GM13976 (cell line): ENCODE data around the gene NPRL2.
"Not testable (repeated sequence)": the region's sequence is repeated elsewhere in the genome, so short reads cannot be mapped to it uniquely, and the experiment has no call there.

Source experiments
- DNase-seq: peaks from one replicate; pipeline ENCODE4 v3.0.0; 2012; ENCODE audit warnings: low spot score
- in situ Hi-C: fragments of 300-500 bp; cut with MboI; formaldehyde crosslinking; loops from one replicate; pipeline ENCODE4 v1.12.0; 2022; ENCODE audit warnings: low sequenced_read_pairs, mixed read lengths, inconsistent platforms; ENCODE audit not compliant: unreplicated experiment
- TF ChIP-seq, protein P1 (sequence below): IDR thresholded peaks from 2 replicates; pipeline ENCODE4 v1.5.1; 2012; ENCODE audit warnings: borderline replicate concordance, mild to moderate bottlenecking; ENCODE audit not compliant: insufficient read depth; ENCODE audit errors: extremely low read depth, missing control alignments, control extremely low read depth

NPRL2 gene

DNA sequence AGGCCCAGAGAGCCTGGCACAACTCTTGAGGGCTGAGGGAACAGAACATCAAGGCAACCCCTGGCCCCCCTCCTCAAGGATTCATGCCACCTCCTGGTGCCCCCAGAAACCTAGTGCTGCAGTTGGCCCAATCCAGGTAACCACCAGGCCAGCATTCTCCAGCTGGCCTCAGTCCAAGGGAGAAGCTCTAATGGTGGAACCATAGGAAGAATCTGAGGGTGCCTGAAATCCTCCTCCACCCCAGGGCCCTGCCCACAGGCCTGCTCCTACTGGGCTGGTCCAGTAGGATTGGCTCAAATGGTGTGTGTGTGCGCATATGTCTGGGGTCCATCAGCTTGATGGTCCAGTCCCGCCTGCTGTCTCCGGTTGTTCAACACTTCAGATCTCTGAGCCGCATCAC, 35.8 kb downstream of the NPRL2 start:
- DNase-seq = no peak
- TF ChIP-seq, protein P1, sequence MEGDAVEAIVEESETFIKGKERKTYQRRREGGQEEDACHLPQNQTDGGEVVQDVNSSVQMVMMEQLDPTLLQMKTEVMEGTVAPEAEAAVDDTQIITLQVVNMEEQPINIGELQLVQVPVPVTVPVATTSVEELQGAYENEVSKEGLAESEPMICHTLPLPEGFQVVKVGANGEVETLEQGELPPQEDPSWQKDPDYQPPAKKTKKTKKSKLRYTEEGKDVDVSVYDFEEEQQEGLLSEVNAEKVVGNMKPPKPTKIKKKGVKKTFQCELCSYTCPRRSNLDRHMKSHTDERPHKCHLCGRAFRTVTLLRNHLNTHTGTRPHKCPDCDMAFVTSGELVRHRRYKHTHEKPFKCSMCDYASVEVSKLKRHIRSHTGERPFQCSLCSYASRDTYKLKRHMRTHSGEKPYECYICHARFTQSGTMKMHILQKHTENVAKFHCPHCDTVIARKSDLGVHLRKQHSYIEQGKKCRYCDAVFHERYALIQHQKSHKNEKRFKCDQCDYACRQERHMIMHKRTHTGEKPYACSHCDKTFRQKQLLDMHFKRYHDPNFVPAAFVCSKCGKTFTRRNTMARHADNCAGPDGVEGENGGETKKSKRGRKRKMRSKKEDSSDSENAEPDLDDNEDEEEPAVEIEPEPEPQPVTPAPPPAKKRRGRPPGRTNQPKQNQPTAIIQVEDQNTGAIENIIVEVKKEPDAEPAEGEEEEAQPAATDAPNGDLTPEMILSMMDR = no peak
- in situ Hi-C loops = no loop called here

DNA sequence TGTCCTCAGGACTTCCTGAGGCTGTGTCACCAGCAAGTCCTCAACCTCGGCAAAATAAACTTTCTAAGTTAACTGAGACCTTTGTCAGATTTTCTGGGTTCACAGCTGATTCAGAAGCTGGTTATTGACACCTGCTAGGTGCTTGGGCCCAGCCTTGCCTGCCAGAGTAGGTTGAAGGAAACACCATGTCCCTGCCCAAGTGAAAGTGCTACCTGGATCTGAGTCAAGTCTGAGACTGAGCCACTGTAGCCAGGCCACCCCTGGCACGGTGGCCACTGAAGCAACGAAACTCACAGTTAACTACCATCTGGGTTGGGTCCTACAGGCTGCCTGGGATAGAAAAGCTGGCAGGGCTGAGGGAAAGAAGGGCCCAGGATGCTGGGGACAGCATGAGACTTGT, 36.2 kb downstream of the NPRL2 start:
- in situ Hi-C loops = no loop called here

DNA sequence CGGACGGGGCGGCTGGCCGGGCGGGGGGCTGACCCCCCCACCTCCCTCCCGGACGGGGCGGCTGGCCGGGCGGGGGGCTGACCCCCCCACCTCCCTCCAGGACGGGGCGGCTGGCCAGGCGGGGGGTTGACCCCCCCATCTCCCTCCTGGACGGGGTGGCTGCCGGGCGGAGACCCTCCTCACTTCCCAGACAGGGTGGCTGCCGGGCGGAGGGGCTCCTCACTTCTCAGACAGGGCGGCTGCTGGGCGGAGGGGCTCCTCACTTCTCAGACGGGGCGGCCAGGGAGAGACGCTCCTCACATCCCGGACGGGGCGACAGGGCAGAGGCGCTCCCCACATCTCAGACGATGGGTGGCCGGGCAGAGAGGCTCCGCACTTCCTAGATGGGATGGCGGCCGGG, 38.5 kb downstream of the NPRL2 start:
- in situ Hi-C loops, DNase-seq: not testable (repeated sequence)

More for the DNA sequence above, 36.2 kb downstream of the NPRL2 start:
- DNase-seq = no peak
- TF ChIP-seq, protein P1 = no peak

DNA sequence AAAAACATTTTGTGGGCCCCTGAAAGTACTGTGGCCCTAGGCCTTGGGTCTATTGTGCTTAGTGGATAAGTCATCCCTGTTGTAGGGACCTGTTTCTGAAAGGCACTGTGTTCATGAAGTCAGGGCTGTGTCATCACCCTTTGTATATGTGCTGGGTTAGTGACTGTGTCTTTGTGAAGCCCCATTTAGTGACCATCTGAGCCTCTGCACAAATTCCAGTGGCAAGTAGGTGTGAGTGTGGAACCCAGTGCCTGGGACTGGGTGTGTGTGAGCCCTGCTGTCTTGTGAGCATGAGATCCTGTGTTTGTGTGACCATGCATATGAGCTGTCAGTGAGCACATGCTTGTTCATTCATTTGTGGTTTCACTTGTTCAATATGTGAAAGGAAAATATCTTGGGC, 46.0 kb downstream of the NPRL2 start:
- in situ Hi-C loops = no loop called here
- TF ChIP-seq, protein P1 = no peak
- no peak for DNase-seq

DNA sequence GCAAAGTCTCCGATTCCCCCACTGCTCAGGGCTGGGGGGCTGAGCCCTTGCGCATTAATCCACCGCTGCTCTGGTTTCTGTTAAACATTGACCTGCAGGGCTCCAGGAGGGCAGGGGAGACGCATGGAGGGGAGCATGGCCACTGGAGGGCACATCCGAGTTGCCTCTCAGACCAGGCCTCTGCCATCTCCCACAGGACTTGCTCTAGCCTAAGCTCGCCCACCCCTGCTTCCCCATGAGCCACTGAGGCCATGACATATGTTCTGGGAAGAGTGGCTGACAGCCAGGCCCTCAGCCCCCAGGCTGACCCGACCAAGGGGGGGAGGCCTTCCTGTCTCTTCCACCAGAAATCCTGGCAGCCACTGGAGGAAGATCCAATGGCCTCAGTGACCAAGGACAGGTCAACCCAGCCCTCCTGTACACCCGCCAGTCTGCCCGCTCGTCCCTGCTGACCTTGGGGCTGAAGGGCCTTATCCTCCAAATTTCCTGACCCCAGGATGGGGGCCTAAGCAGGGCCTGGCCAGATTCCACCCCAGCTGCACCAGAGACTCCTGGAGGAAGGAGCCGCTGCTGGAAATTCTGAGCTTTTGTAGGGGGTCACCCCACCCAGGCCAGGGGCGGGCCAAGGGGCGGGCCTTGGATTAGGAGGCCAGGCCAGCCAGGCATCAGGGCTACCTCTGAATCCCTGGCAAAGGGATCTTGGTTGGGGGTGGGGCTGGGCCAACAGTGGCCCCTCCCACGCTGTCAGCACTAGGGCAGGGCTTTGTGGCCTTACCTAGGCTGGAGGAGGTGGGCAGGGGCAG, 47.4 kb downstream of the NPRL2 start, which contains the start of gene HYAL1:
TSS of gene HYAL1 (minus strand) at position 562 of the 803 bp plus-strand sequence. CDS start 618 bp downstream, outside the sequence.
- DNase-seq = no peak
- in situ Hi-C loops = no loop called here
- TF ChIP-seq, protein P1 = no peak

DNA sequence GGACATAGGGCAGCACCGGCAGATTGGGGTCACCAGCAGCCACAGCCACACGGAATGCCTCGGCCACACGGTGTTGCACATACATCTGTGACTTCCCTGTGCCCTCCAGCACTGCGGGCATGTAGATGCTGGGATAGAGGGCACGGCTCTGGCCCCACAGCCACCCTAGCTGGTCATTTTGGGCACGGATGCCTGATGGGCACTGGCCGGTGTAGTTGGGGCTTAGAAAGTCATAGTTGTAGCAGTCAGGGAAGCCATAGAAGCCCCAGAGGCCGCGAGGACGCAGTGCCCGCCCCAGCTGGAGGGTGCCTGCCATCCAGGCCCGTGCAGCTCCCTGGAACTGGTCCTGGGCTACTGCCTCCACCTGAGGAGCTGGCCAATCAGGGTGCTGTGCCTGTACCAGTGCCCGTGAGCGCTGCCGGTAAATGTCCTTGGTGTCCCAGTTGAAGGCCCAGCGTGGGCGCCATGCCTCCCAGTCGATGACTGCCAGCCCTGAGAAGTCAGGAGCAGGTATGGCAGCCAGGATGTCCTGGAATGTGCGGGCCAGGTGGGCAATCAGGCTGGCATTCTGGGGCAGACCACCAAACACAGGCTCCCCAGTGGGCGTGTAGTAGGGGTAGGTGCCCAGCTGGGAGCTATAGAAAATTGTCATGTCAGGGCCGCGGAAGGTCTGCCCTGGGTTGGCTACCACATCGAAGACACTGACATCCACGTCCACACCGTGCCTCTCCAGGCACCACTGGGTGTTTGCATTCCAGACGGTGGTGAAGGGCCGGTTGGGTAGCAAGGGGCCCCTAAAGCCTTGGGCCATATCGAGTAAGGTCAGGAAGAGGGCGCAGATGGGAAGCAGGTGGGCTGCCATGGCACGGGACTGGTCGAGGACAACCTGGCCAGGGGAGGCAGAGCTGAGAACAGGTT, 48.2 kb downstream of the NPRL2 start:
- TF ChIP-seq, protein P1 = no peak
- in situ Hi-C loops = no loop called here
- DNase-seq = no peak
